Measurements from ENCODE around the gene NOL4L. TPM values are rescaled to one million over a fixed set of nuclear protein-coding genes. Genes with fewer than 3 reads are reported as not detected.
A peak's percentile ranks its signal among the peaks of the same experiment; 100 is the strongest.

NOL4L gene
- total and polyA plus RNA-seq, 2 experiments from 2014 or later, result 38.8 to 39.2 TPM

GRCh38 chr20:32496811-32497533, 88.2 kb downstream of the NOL4L start:
- DNase-seq (ENCODE audit: low spot score) (no peak), ATAC-seq (no peak; the same call in 2 of the 3 replicates)
- H4K20me1 ChIP-seq (replicated peaks; ENCODE audit: insufficient read depth), result no peaks in the 10 kb centered on the region
- peak overlapping the region; percentile 59 for H3K4me2 ChIP-seq
- H3K4me3 ChIP-seq, result no peak overlapping the region
- Mint-ChIP-seq H3K9me3 (no peaks in the 10 kb centered on the region), H3K4me3 (no peak overlapping the region), H3K4me1 (peaks cover 18% of the 10 kb centered on the region), H3K27ac (no peak overlapping the region), H3K36me3 (ENCODE audit: low read depth) (no peaks in the 10 kb centered on the region), H3K27me3 (ENCODE audit: insufficient read depth, low read depth, poor library complexity) (peaks cover 9% of the 10 kb centered on the region)
- no peaks in the 10 kb centered on the region for H3K36me3 ChIP-seq (ENCODE audit: insufficient read depth)
- H3K4me1 ChIP-seq (ENCODE audit: insufficient read depth), result peaks cover 21% of the 10 kb centered on the region
- TF ChIP-seq ETS1 (IDR thresholded peaks at IDR 0.05) (no peak), EZH2phosphoT487 (IDR thresholded peaks at IDR 0.05; ENCODE audit: unreplicated experiment) (no peak), POLR2AphosphoS5 (IDR thresholded peaks at IDR 0.05; ENCODE audit: low read depth) (no peak), EZH2 (IDR thresholded peaks at IDR 0.05; ENCODE audit: low read depth, unreplicated experiment) (no peak), STAT1 (IDR thresholded peaks at IDR 0.05; ENCODE audit: unreplicated experiment) (no peak), ZNF331 (CRISPR knock-in tag; IDR thresholded peaks at IDR 0.05; ENCODE audit: low read depth) (no peak)
- no peaks in the 10 kb centered on the region for H3K79me2 ChIP-seq (replicated peaks; ENCODE audit: insufficient read depth)
- H3F3A ChIP-seq (replicated peaks; ENCODE audit: low read depth), result no peaks in the 10 kb centered on the region; the same call in 1 of the 2 replicates
- no peaks in the 10 kb centered on the region for H3K9me2 ChIP-seq (ENCODE audit: insufficient read depth)
- no peak overlapping the region; the same call in 1 of the 2 replicates for H3K27ac ChIP-seq (ENCODE audit: low read depth)
- H3K27me3 ChIP-seq (ENCODE audit: insufficient read depth), result no peaks in the 10 kb centered on the region
- H2AFZ ChIP-seq, result peak overlapping the region; percentile 99

- no peak for ATAC-seq
- Histone ChIP-seq H3K36me3 (ENCODE audit: insufficient read depth) (no peaks in the 10 kb centered on the region), H4K20me1 (replicated peaks; ENCODE audit: insufficient read depth) (no peaks in the 10 kb centered on the region), H3K27me3 (ENCODE audit: insufficient read depth) (no peaks in the 10 kb centered on the region), H3K79me2 (replicated peaks; ENCODE audit: insufficient read depth) (no peaks in the 10 kb centered on the region), H3F3A (replicated peaks; ENCODE audit: low read depth) (peaks cover under 1% of the 10 kb centered on the region; the same call in 1 of the 2 replicates), H3K9me2 (ENCODE audit: insufficient read depth) (no peaks in the 10 kb centered on the region), H3K27ac (ENCODE audit: low read depth) (no peak overlapping the region), H3K4me3 (no peak overlapping the region), H3K4me2 (no peak overlapping the region), H3K4me1 (ENCODE audit: insufficient read depth) (peaks cover 21% of the 10 kb centered on the region), H2AFZ (no peak overlapping the region)
- Mint-ChIP-seq H3K27me3 (ENCODE audit: insufficient read depth, low read depth, poor library complexity) (peaks cover 15% of the 10 kb centered on the region), H3K9me3 (no peaks in the 10 kb centered on the region), H3K36me3 (ENCODE audit: low read depth) (no peaks in the 10 kb centered on the region), H3K4me3 (no peak overlapping the region), H3K4me1 (peaks cover 18% of the 10 kb centered on the region), H3K27ac (no peak overlapping the region)
- TF ChIP-seq ZNF114 (CRISPR knock-in tag; IDR thresholded peaks at IDR 0.05) (no peak), EZH2 (IDR thresholded peaks at IDR 0.05; ENCODE audit: low read depth, unreplicated experiment) (no peak), ETS1 (IDR thresholded peaks at IDR 0.05) (no peak), REST (IDR thresholded peaks at IDR 0.05; ENCODE audit: unreplicated experiment) (no peak), EZH2phosphoT487 (IDR thresholded peaks at IDR 0.05; ENCODE audit: unreplicated experiment) (no peak), POLR2AphosphoS5 (IDR thresholded peaks at IDR 0.05; ENCODE audit: low read depth) (no peak), CTCF (conservative IDR thresholded peaks at IDR 0.05; ENCODE audit: low read depth in 2 of 2) (no peak)
- DNase-seq (ENCODE audit: low spot score), result no peak
These were observed 89.2 kb downstream of the NOL4L start for GRCh38 chr20:32495949-32496348.

All from GM23338 (cell line).